Astrocyte (in vitro differentiated cells and primary cell): ENCODE data around the gene PCBP3.

Experiments used
- EZH2 ChIP-seq: IDR thresholded peaks from 2 replicates; pipeline ENCODE4 v1.6.1; 2012; ENCODE audit warnings: mild to moderate bottlenecking, low read length, inconsistent platforms; ENCODE audit not compliant: insufficient read depth
- TF ChIP-seq, protein P1 (sequence below): IDR thresholded peaks from 2 replicates; pipeline ENCODE4 v1.5.1; 2011; ENCODE audit warnings: low read depth, mild to moderate bottlenecking, inconsistent platforms, low read length, moderate library complexity; ENCODE audit not compliant: insufficient read depth

DNA sequence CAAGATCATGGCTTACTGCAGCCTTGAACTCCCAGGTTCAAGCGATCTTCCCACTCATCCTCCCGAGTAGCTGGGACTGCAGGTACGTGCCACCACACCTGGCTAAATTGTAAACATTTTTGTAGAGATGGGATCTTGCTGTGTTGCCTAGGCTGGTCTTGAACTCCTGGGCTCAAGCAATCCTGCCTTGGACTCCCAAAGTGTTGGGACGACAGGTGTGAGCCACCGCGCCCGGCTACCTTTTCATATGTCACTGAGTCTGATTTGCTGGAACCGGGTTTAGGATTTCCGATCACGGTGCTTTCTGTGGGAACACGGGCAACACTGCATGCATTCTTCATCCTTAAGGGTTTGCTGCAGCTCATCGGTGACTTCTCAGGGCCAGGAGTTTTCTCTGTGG lies 32.2 kb upstream of the PCBP3 start:
- TF ChIP-seq EZH2: no peak
- TF ChIP-seq, protein P1, sequence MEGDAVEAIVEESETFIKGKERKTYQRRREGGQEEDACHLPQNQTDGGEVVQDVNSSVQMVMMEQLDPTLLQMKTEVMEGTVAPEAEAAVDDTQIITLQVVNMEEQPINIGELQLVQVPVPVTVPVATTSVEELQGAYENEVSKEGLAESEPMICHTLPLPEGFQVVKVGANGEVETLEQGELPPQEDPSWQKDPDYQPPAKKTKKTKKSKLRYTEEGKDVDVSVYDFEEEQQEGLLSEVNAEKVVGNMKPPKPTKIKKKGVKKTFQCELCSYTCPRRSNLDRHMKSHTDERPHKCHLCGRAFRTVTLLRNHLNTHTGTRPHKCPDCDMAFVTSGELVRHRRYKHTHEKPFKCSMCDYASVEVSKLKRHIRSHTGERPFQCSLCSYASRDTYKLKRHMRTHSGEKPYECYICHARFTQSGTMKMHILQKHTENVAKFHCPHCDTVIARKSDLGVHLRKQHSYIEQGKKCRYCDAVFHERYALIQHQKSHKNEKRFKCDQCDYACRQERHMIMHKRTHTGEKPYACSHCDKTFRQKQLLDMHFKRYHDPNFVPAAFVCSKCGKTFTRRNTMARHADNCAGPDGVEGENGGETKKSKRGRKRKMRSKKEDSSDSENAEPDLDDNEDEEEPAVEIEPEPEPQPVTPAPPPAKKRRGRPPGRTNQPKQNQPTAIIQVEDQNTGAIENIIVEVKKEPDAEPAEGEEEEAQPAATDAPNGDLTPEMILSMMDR: no peak
